ENCODE measurements around the gene FSCN2.

FSCN2 gene

DNA sequence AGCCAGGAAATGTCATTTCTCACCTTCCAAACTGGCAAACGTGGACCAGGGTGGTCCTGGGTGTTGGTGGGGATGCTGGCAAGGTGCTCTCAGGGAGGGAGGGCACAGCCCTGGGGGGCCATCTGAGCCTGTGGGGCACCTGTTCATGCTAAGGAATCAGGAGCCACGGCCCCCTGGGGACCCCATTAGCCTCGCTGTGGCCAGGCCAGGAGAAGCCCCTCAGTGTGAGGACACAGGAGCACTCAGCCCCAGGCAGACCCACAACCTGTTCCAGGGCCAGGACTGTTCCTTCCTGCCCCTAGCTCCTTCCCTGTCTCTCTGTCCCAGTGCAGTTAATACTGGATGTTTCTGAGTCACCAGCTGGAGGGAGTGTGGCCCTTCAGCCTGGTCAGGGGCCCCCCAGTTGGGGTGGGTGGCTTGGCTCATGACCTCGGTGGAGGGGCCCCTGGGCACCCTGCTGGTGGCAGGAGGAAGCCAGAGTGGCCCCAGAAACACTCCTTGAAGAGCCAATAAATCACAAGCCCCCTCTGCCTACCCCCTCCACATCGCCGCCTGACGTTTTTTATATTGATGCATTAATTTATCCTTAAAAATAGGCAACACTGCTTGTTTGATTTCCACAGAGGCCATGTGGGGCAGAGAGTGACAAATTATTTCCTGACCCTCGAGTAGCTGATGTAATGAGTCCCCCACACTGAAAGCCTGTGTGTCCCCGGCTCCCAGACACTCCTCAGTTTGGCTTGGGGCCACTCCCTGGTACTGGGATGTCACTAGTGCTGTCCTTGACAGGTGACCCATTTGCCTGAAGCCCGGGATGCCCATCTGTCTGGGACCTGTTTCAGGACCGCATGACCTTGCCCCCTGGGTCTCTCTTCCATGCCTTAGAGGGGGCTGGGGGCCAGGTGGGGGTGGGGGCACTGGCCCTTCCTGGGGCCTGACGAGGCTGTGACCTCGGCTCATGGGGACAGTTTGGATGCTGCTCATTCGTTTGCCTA is 37.9 kb upstream of the FSCN2 start:
- no peak for DNase-seq

GRCh38 chr17:81491181-81491581 is 37.0 kb upstream of the FSCN2 start:
- no peak for DNase-seq

GRCh38 chr17:81491761-81492160 is 36.4 kb upstream of the FSCN2 start:
- peak; percentile 60 for DNase-seq

DNA sequence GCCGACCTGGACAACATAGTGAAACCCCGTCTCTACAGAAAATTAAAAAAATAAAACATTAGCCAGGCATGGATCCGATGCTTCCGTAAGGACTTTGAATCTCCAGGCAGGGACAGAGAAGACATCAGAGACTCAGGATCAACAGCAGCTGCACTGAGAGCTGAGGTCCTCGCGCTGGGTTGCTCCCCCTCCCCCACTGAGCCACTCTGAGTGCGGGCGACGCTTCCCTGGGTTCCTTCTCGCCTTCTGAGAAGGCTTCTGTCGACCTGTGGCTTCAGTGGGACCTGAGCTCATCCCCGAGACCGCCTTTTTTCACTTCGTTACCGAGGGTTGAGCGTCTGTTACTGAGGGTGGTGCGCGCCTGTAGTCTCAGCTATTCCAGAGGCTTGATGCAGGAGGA is 36.0 kb upstream of the FSCN2 start:
- no peak for DNase-seq

- no peak for DNase-seq
These were observed 35.5 kb upstream of the FSCN2 start for GRCh38 chr17:81492706-81493105.

GRCh38 chr17:81493198-81494038 is 34.8 kb upstream of the FSCN2 start:
- no peak for DNase-seq

GRCh38 chr17:81494626-81495377 is 33.4 kb upstream of the FSCN2 start:
- no peak for DNase-seq

DNA sequence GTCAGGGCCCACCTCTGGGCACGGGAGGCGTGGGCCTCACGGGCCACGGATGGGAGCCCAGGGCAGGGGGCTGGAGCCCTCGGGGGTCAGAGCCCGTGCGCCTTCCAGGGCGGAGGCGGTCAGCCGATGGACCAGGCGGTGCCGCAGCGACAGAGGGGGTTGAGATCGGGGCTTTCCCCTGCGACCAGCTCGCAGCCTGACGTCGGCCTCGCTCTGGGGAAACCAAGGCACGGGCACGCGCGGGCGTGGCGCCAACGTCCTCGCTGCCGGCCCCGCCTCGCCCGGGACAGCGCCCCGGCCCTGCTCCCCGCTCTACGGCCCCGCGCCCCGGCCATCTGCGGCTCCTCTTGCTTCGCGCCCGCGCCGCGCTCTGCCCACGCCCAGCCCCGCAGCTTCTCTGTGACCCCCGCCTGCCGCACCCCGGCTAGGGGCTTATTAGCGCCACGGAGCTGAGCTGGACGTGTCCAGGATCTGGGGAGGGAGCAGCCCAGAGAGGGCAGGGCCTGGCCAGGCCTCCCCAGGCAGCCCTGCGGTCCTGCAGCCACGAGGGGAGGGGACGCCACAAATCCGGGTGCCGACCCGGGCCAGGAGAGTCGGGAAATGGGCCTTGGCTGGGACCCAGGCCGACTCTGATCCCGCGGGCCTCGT is 29.1 kb upstream of the FSCN2 start:
- no peak for DNase-seq

DNA sequence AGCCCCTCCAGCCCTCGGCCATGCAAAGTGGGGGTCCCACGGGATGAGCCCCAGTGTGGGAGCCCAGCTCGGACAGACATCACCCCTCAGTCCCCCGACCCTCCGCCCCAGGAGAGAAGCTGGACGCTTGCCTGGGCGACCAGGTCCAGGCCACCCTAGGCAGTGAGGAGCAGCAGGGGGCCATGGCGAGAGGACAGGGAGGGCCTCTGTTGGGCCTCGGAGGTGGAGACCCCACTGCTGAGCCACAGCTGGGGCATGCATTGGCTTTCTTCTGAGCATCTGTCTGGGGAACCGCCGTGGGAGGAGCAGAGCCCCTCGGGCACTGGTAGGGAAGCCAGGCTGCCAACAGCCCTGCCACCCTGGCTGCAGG is 28.6 kb upstream of the FSCN2 start:
- DNase-seq = no peak

DNA sequence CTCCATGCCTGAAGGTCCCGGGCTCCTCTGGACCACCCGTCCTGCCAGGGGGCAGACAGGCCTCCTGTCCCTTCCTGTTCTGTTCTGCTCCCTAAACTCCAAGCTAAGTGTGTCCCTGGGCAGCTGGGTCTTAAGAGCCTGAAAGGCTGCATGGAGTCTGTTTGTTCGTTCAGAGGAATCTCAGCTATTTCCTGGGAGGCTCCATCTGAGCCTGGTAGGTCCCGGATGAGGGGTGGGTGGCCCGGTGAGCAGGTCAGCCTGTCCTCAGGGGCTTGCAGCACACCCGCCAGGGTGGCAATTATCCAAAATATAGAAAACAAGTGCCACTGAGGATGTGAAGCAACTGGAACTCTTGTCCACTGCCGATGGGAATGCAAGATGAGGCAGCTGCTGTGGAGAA is 28.1 kb upstream of the FSCN2 start:
- no peak for DNase-seq

DNA sequence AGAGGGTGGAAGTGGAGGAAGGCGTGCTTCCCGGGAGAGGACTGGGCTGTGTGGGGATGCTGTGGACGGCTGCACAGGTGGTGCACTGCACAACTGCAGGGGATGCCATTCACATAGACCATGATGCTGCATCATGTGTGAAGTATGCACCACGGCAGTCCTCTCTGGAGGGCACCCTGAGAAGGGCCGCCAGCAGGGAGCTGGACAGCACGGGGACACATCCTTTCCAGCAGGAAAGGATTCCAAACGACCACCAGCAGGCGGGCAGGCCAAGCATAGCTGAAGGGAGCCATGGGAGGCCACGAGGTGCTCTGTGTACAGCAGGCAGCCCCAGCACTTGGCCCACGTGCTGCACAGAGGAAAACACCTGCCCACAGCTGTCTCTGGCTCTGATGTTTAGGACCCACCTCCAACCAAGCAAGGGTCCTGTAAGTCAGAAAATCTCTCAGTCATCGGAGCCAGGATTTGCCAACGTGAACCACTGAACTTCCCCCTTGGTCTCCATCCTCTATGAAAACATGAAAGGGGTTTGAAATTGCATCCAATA is 25.6 kb upstream of the FSCN2 start:
- no peak for DNase-seq

DNA sequence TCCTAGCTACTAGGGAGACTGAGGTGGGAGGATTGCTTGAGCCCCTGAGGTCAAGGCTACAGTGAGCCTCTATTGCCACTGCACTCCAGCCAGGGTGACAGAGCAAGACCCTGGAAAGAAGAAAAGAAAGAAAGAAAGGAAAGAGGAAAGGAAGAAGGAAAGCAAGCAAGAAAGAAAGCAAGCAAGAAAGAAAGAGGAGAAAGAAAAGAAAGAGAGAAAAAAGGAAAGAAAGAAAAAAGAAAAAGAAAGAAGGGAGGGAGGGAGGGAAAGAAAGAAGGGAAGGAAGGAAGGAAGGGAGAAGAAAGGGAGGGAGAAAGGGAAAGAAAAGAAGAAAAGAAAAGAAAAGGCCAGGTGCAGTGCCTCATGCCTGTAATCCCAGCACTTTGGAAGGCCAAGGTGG is 24.6 kb upstream of the FSCN2 start:
- DNase-seq = no peak

- DNase-seq = no peak
These were observed 19.5 kb upstream of the FSCN2 start for GRCh38 chr17:81508639-81509206.

- DNase-seq = no peak
These were observed 18.8 kb upstream of the FSCN2 start for GRCh38 chr17:81509207-81509971.

GRCh38 chr17:81509972-81510784 is 18.0 kb upstream of the FSCN2 start:
- no peak for DNase-seq

DNA sequence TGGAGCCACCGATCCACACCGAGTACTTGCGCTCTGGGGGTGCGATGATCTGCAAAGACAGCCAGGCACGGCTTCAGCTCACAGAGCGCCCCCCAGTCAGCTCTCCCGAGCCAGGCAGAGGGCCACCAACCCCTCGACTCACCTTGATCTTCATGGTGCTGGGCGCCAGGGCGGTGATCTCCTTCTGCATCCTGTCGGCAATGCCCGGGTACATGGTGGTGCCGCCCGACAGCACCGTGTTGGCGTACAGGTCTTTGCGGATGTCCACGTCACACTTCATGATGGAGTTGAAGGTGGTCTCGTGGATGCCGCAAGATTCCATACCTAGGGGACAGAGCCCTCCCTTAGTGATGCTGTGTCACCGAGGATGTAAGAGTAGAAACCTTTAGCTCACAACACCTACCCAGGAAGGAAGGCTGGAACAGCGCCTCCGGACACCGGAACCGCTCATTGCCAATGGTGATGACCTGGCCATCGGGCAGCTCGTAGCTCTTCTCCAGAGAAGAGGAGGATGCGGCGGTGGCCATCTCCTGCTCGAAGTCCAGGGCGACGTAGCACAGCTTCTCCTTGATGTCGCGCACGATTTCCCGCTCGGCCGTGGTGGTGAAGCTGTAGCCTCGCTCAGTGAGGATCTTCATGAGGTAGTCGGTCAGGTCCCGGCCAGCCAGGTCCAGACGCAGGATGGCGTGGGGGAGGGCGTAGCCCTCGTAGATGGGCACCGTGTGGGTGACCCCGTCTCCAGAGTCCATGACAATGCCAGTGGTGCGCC is 17.2 kb upstream of the FSCN2 start:
- peak; percentile 63 for DNase-seq

GRCh38 chr17:81511554-81511803 is 16.7 kb upstream of the FSCN2 start:
- no peak for DNase-seq

- DNase-seq = no peak
These were observed 16.2 kb upstream of the FSCN2 start for GRCh38 chr17:81511804-81512561.
